CD4-positive, alpha-beta T cell (primary cell): ENCODE data around the gene NCAM2. TPM values are rescaled to one million over a fixed set of nuclear protein-coding genes. Genes with fewer than 3 reads are reported as not detected.
"Not testable (repeated sequence)": the region's sequence is repeated elsewhere in the genome, so short reads cannot be mapped to it uniquely, and the experiment has no call there.

Experiments
- ATAC-seq: fragments of 200-7000 bp; cut with Tn5 transposase; one replicate; pipeline ENCODE4 v1.10.0; 2022; ENCODE audit warnings: mild to moderate bottlenecking; ENCODE audit not compliant: poor library complexity
- CTCF ChIA-PET: fragments of 350-600 bp; sonication (Branson Sonifier 250); formaldehyde crosslinking; loops from one replicate; lab custom pipeline; 2021; ENCODE audit warnings: antibody characterized with exemption, inconsistent platforms; lab: Charles Lee
- POLR2A ChIA-PET: fragments of 350-600 bp; sonication (Branson Sonifier 250); formaldehyde crosslinking; loops from one replicate; lab custom pipeline; 2021; ENCODE audit warnings: antibody characterized with exemption, inconsistent platforms; lab: Charles Lee
- DNase-seq, 14 experiments: peaks; one replicate each; pipeline ENCODE4 v3.0.0-alpha.2; 2013 to 2020; ENCODE audit warnings: mixed read lengths in 2 of 14
- H3K27ac ChIP-seq, 2 donors: one replicate each; pipeline versions ENCODE4 v1.5.1 to v1.7.0; 2013; ENCODE audit warnings: low read length in 2 of 2, low read depth in 1 of 2, mild to moderate bottlenecking in 1 of 2
- H3K27me3 ChIP-seq, 2 experiments: 1 replicate in 1 of 2; 2 replicates in 1 of 2; pipeline versions ENCODE4 v1.6.1 to v1.7.0; 2013; ENCODE audit warnings: low read length in 2 of 2, control low read depth in 1 of 2, mild to moderate bottlenecking in 1 of 2, moderate library complexity in 1 of 2; ENCODE audit not compliant: insufficient read depth in 2 of 2, control insufficient read depth in 1 of 2
- H3K36me3 ChIP-seq: one replicate; pipeline ENCODE4 v1.6.1; 2013; ENCODE audit warnings: low read length, control low read depth; ENCODE audit not compliant: insufficient read depth
- H3K4me1 ChIP-seq: one replicate; pipeline ENCODE4 v1.6.1; 2013; ENCODE audit warnings: low read length, control low read depth; ENCODE audit not compliant: insufficient read depth
- H3K4me3 ChIP-seq: one replicate; pipeline ENCODE4 v1.5.1; 2013; ENCODE audit warnings: mild to moderate bottlenecking, low read length, moderate library complexity
- H3K9me3 ChIP-seq, 2 experiments: 1 replicate in 1 of 2; 2 replicates in 1 of 2; pipeline versions ENCODE4 v1.6.1 to v1.7.0; 2013; ENCODE audit warnings: low read length in 2 of 2, mild to moderate bottlenecking in 2 of 2, control low read depth in 1 of 2, moderate library complexity in 1 of 2; ENCODE audit not compliant: control insufficient read depth in 1 of 2, insufficient read depth in 1 of 2
- H3K27ac Mint-ChIP-seq: one replicate; pipeline ENCODE4 v1.8.0; 2020; ENCODE audit warnings: mixed read lengths
- H3K27me3 Mint-ChIP-seq: one replicate; pipeline ENCODE4 v1.8.0; 2021; ENCODE audit warnings: mixed read lengths
- H3K36me3 Mint-ChIP-seq: one replicate; pipeline ENCODE4 v1.8.0; 2021; ENCODE audit warnings: low read depth, mixed read lengths
- H3K4me1 Mint-ChIP-seq: one replicate; pipeline ENCODE4 v1.8.0; 2021; ENCODE audit warnings: low read depth, mixed read lengths
- H3K4me3 Mint-ChIP-seq: one replicate; pipeline ENCODE4 v1.8.0; 2020; ENCODE audit warnings: mild to moderate bottlenecking, mixed read lengths
- H3K9me3 Mint-ChIP-seq: one replicate; pipeline ENCODE4 v1.8.0; 2020; ENCODE audit warnings: mixed read lengths
- CTCF ChIP-seq: fragments of 200-600 bp; IDR thresholded peaks from one replicate; pipeline ENCODE4 v1.8.0; 2022; ENCODE audit warnings: antibody characterized with exemption, mild to moderate bottlenecking
- intact Hi-C, 2 experiments: fragments of 100-400 bp; cut with DNase I in 1 of 2; cut with micrococcal nuclease in 1 of 2; formaldehyde crosslinking; loops; one replicate each; pipeline versions ENCODE4 v1.15.1 to v1.9.0; 2023 to 2025; cut with DNase I, micrococcal nuclease
- total RNA-seq, 174 experiments: library from RNA in 2 of 174; stranded (reverse) in 2 of 174; gene quantifications; one replicate each; pipeline ENCODE4 v1.2.3 and lab custom pipeline; 2021 to 2026

The NCAM2 gene
- total RNA-seq, 2 experiments from 2014 or later, result not detected

GRCh38 chr21:21147374-21147745, 149.2 kb downstream of the NCAM2 start:
- intact Hi-C loops, result no loop called here
- H3K9me3 ChIP-seq, result peaks cover 0 to 3% of the 10 kb centered on the region in 2 experiments
- Mint-ChIP-seq H3K9me3 (no peaks in the 10 kb centered on the region), H3K36me3 (no peaks in the 10 kb centered on the region), H3K27ac (no peak overlapping the region), H3K4me1 (no peaks in the 10 kb centered on the region), H3K27me3 (no peaks in the 10 kb centered on the region), H3K4me3 (no peak overlapping the region)
- ChIA-PET CTCF (no interaction called here), POLR2A (no interaction called here)
- H3K27ac ChIP-seq, result no peak overlapping the region
- H3K27me3 ChIP-seq, result peaks cover 0 to 2% of the 10 kb centered on the region in 2 experiments
- no peaks in the 10 kb centered on the region for H3K36me3 ChIP-seq
- H3K4me1 ChIP-seq, result no peaks in the 10 kb centered on the region
- no peak for TF ChIP-seq CTCF
- H3K4me3 ChIP-seq, result no peak overlapping the region
- no peak for ATAC-seq
- DNase-seq, result no peak

- POLR2A ChIA-PET, result no interaction called here
- no peaks in the 10 kb centered on the region for H3K4me1 ChIP-seq
- no peaks in the 10 kb centered on the region for H3K9me3 Mint-ChIP-seq
- no peaks in the 10 kb centered on the region for H3K36me3 ChIP-seq
- H3K27ac ChIP-seq, result no peak overlapping the region
- intact Hi-C loops, result no loop called here
- DNase-seq (no peak), ATAC-seq (no peak)
- no peaks in the 10 kb centered on the region for H3K27me3 Mint-ChIP-seq
- no peak overlapping the region for H3K4me3 ChIP-seq
- H3K36me3 Mint-ChIP-seq, result no peaks in the 10 kb centered on the region
- peaks cover 0 to 3% of the 10 kb centered on the region in 2 experiments for H3K9me3 ChIP-seq
- CTCF ChIA-PET, result no interaction called here
- no peak overlapping the region for H3K4me3 Mint-ChIP-seq
- H3K27me3 ChIP-seq, result peaks cover 0 to 2% of the 10 kb centered on the region in 2 experiments
- no peak overlapping the region for H3K27ac Mint-ChIP-seq
- no peak for TF ChIP-seq CTCF
- no peaks in the 10 kb centered on the region for H3K4me1 Mint-ChIP-seq
These were observed 149.8 kb downstream of the NCAM2 start for GRCh38 chr21:21148009-21148408.

GRCh38 chr21:21148514-21148913, 150.3 kb downstream of the NCAM2 start:
- Mint-ChIP-seq H3K4me1 (no peaks in the 10 kb centered on the region), H3K27me3 (no peaks in the 10 kb centered on the region), H3K9me3 (no peaks in the 10 kb centered on the region), H3K27ac (no peak overlapping the region), H3K4me3 (no peak overlapping the region), H3K36me3 (no peaks in the 10 kb centered on the region)
- ATAC-seq, result no peak
- intact Hi-C loops, result no loop called here
- peaks cover 0 to 3% of the 10 kb centered on the region in 2 experiments for H3K9me3 ChIP-seq
- H3K36me3 ChIP-seq, result no peaks in the 10 kb centered on the region
- POLR2A ChIA-PET, result no interaction called here
- no peak for TF ChIP-seq CTCF
- no peak for DNase-seq
- no peaks in the 10 kb centered on the region for H3K4me1 ChIP-seq
- H3K27ac ChIP-seq, result no peak overlapping the region
- H3K4me3 ChIP-seq, result no peak overlapping the region
- peaks cover 0 to 2% of the 10 kb centered on the region in 2 experiments for H3K27me3 ChIP-seq
- CTCF ChIA-PET, result no interaction called here

GRCh38 chr21:21149445-21149844, 151.2 kb downstream of the NCAM2 start:
- H3K4me1 Mint-ChIP-seq, H3K27me3 ChIP-seq, ATAC-seq, H3K4me3 ChIP-seq, H3K36me3 ChIP-seq, H3K4me1 ChIP-seq, DNase-seq, H3K9me3 ChIP-seq, CTCF ChIA-PET, H3K9me3 Mint-ChIP-seq, H3K27me3 Mint-ChIP-seq, H3K27ac Mint-ChIP-seq, POLR2A ChIA-PET, H3K36me3 Mint-ChIP-seq, intact Hi-C loops, H3K27ac ChIP-seq, H3K4me3 Mint-ChIP-seq: not testable (repeated sequence)
